Measurements from ENCODE around the gene SIGLEC10.
"Not testable (repeated sequence)": the region's sequence is repeated elsewhere in the genome, so short reads cannot be mapped to it uniquely, and the experiment has no call there.

SIGLEC10 gene, protein sequence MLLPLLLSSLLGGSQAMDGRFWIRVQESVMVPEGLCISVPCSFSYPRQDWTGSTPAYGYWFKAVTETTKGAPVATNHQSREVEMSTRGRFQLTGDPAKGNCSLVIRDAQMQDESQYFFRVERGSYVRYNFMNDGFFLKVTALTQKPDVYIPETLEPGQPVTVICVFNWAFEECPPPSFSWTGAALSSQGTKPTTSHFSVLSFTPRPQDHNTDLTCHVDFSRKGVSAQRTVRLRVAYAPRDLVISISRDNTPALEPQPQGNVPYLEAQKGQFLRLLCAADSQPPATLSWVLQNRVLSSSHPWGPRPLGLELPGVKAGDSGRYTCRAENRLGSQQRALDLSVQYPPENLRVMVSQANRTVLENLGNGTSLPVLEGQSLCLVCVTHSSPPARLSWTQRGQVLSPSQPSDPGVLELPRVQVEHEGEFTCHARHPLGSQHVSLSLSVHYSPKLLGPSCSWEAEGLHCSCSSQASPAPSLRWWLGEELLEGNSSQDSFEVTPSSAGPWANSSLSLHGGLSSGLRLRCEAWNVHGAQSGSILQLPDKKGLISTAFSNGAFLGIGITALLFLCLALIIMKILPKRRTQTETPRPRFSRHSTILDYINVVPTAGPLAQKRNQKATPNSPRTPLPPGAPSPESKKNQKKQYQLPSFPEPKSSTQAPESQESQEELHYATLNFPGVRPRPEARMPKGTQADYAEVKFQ

GRCh38 chr19:51417107-51417809 is at the start of gene SIGLEC10:
TSS of gene SIGLEC10 (minus strand) at chr19:51417642. CDS start at chr19:51417581, 61 bp downstream.
- no peak for DNase-seq (ENCODE audit: low spot score)

- no peak for DNase-seq (ENCODE audit: low spot score)
Observed at GRCh38 chr19:51466723-51467122, 49.3 kb upstream of the SIGLEC10 start.

- DNase-seq (ENCODE audit: low spot score), result not testable (repeated sequence)
Observed at GRCh38 chr19:51463976-51464581, 46.6 kb upstream of the SIGLEC10 start.

DNA sequence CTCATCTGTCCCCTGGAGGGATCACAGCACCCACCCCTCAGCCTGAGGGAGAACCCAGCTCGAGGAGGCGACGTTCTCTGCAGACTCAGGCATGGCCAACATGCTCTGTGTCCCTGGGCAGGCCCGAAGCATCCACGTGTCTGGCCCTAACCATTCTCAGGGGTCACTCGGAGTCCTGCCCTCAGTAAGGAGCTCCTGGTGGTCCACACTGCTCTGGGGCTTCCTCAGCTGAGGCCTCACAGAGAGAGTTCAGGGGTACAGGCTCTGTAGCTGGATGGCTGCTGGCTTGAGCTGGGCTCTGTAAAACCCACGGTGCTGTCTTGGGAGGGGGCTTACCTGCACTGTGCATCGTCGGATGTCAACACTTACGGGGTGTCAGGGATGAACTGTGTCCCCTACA is 45.2 kb upstream of the SIGLEC10 start:
- DNase-seq (ENCODE audit: low spot score), result no peak

DNA sequence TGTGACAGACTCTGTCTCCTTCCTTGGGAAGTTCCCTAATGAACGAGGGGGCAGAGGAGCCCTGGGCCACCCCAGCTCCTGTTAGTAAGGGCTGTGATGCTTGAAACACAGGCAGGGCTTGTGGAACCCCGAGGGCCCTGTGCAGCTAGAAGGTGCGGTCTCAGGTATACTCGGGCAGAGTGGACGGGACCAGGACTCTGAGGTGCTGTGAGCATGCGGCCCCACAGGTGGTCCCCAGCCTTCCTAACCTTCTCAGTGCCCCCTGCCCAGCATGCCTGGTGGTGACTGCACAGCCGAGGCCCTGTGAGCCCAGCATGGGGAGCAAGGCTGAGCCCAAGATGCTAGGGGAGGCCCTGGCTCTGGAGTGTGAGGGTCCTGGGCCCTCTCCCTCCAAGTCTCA is 44.8 kb upstream of the SIGLEC10 start:
- DNase-seq (ENCODE audit: low spot score), result no peak

GRCh38 chr19:51461723-51462161 is 44.3 kb upstream of the SIGLEC10 start:
- DNase-seq (ENCODE audit: low spot score), result peak; percentile 53

DNA sequence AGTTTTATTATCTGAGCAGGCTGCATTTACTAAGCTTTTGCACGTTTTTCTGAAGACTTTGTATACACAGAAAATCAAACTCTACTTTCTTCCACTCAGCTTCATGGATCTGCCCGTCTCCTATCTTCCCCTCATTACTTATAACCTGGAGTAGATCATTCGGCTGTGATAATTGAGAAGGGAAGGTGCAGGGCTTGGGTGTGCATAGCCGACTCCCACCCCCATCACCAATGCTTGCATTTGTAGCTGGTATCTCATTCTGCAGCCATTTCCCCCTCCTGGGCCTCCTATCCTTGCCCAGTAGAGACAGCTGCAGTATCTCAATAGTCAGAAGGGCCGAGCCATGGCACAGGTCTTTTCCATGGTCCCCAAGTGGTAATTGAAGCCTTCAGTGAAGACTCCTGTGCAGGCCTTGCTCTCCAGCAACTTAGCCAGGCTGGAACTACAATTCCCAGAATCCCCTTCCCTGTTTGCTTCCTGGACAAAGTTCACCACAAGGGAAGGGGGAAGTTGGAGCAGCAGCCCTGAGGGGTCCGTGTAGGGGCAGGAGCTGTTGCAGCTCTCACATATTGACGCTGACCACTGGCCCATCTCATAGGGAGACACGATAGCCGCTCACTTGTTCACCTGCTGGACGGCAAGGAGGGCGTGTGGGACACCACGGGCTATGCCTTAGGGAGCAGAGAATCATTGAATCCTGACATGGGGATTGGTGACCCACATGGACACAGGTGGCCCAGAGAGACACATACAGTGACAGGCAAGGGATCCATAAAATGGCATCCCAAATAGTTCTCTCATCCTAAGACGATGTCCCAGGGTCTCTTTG is 42.9 kb upstream of the SIGLEC10 start:
- no peak for DNase-seq (ENCODE audit: low spot score)

- no peak for DNase-seq (ENCODE audit: low spot score)
Observed at GRCh38 chr19:51458899-51459505, 41.6 kb upstream of the SIGLEC10 start.

- DNase-seq (ENCODE audit: low spot score), result no peak
Observed at GRCh38 chr19:51458051-51458645, 40.7 kb upstream of the SIGLEC10 start, which contains the start of gene SIGLEC8. TSS of gene SIGLEC8 (minus strand) at chr19:51458454. CDS start at chr19:51458387, 67 bp downstream.

DNA sequence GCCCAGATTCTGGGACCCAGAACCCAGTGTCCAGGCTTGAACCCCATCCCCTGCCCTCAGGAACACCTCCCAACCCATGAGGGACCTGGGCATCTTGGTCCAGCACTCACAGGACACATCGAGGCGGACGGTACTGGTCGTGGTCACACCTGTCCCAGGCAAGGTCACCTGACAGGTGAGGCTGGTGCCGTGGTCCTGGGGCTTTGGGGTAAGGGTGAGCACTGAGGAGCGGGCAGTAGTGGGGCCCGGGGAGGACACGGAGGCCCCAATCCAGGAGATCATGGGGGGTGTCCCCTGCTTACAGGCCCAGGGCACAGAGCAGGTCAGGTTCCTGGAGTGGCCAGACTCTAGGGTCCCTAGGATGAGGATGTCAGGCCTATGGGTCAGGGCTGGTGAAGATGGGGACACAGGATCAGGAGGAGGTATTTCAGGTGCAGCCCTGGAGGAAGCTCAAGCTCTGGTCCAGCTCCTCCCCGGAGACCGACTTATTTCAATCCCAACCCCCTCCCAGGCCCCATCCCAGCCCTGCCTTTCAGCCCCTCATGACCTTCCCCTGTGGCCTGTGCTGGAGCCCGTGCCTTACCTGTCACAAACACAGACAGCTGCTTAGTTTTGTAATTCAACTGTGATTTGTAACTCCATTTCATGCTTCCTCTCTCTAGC is 40.0 kb upstream of the SIGLEC10 start:
- DNase-seq (ENCODE audit: low spot score), result no peak

GRCh38 chr19:51456541-51457290 is 39.3 kb upstream of the SIGLEC10 start:
- DNase-seq (ENCODE audit: low spot score), result no peak

DNA sequence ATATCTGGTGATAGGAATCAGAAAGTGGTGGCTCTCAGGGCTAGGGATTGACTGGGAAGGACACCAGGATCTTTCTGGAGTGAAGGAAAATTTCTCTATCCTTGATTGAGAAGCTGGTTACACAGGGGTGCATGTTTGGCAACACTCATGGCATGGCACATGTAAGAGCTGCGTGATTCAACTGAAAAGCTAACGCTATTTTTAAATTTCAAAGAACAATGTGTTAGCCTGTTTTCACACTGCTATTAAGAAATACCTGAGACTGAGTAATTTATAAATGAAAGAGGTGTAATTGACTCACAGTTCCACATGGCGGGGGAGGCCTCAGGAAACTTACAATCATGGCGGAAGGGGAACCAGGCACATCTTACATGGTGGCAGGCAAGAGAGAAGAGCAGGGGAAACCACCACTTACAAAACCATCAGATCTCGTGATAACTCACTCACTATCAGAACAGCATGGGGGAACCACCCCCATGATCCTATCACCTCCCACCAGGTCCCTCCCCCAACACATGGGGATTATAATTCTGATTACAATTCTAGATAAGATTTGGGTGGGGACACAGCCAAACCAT is 33.4 kb upstream of the SIGLEC10 start:
- no peak for DNase-seq (ENCODE audit: low spot score)

DNA sequence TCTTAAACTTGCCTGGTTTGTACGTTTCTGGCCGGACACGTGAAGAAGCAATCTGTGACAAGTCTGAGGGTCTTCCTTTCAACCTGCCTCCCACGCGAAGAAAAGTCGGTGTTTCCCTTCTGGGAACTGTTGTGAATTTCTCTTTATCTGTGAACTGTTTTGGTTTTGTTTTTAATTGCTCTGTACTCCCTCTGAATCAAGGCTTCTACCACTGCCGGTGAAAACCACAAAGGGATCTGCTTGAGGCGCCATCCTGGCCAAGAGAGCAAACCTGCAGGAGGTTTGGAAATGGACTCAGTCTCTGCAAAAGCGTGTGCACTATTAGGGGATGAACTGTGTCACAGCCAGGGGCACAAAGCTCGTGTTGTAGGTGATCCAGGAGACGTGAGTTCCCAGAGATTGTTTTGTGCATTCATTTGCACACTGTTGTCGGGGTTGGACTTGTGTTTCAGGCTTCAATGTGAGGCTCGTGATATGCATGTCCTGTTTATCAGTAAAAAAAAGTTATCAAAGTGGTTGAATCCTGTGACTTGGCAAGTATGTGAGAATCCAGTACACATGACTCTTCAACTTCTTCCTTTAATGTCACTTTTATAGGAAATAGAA is 31.1 kb upstream of the SIGLEC10 start:
- no peak for DNase-seq (ENCODE audit: low spot score)

GRCh38 chr19:51448011-51448410 is 30.6 kb upstream of the SIGLEC10 start:
- no peak for DNase-seq (ENCODE audit: low spot score)

DNA sequence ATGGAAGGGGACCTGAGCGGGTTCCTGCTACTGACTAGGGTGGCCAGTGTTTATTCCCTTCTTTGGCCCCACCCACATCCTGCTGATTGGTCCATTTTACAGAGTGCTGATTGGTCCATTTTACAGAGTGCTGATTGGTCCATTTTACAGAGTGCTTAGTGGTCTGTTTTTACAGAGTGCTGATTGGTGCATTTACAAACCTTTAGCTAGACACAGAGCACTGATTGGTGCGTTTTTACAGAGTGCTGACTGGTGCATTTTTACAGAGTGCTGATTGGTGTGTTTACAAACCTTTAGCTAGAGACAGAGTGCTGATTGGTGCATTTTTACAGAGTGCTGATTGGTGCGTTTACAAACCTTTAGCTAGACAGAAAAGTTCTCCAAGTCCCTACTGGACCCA is 30.1 kb upstream of the SIGLEC10 start:
- not testable (repeated sequence) for DNase-seq (ENCODE audit: low spot score)

GRCh38 chr19:51441410-51442390 is 24.3 kb upstream of the SIGLEC10 start:
- no peak for DNase-seq (ENCODE audit: low spot score)

- DNase-seq (ENCODE audit: low spot score), result no peak
Observed at GRCh38 chr19:51440846-51441409, 23.5 kb upstream of the SIGLEC10 start.

Measured in globus pallidus (tissue), 1 donor.